Lower leg skin (tissue), 4 donors: ENCODE measurements around the gene S100A5. TPM values are rescaled to one million over a fixed set of nuclear protein-coding genes. Genes with fewer than 3 reads are reported as not detected.
"Not testable (repeated sequence)": the region's sequence is repeated elsewhere in the genome, so short reads cannot be mapped to it uniquely, and the experiment has no call there.

ENCODE experiments used
- DNase-seq, 2 donors: peaks; one replicate each; pipeline ENCODE4 v3.0.0-alpha.2; 2019; ENCODE audit warnings: low spot score in 2 of 2
- H3K4me3 ChIP-seq: fragments of 200-600 bp; sonication (generic); 2 replicates; pipeline ENCODE4 v1.5.1; 2017; ENCODE audit warnings: mild to moderate bottlenecking, low read depth; ENCODE audit not compliant: poor library complexity, severe bottlenecking
- CTCF ChIP-seq, 3 donors: fragments of 450-650 bp; IDR thresholded peaks; one replicate each; pipeline ENCODE4 v1.5.1; 2016; ENCODE audit warnings: antibody characterized with exemption in 3 of 3, mild to moderate bottlenecking in 3 of 3, moderate library complexity in 2 of 3
- POLR2A ChIP-seq, 2 donors: fragments of 450-650 bp; IDR thresholded peaks; one replicate each; pipeline ENCODE4 v1.6.1; 2016 to 2017; ENCODE audit warnings: antibody characterized with exemption in 2 of 2, mild to moderate bottlenecking in 1 of 2, moderate library complexity in 1 of 2
- WGBS, 2 donors: methylation state at CpG; one replicate each; pipeline ENCODE4 v1.1.5; 2018; 5-methylcytosine and 5-hydroxymethylcytosine counted together
- intact Hi-C: fragments of 100-400 bp; cut with DNase I; formaldehyde crosslinking; loops from one replicate; pipeline ENCODE4 v1.15.0; 2023; ENCODE audit warnings: low total_unique reads
- total RNA-seq, 4 donors: library from RNA; depleted of rRNA; stranded (reverse); fragments of >200 nt; gene quantifications; one replicate each; pipeline ENCODE4 v1.1.0, GENCODE V29; 2016

The S100A5 gene
- total RNA-seq, 4 donors from 2014 or later = not detected

GRCh38 chr1:153583976-153584375 is 43.2 kb upstream of the S100A5 start:
- intact Hi-C loops = no loop called here
- H3K4me3 ChIP-seq = no peak overlapping the region
- TF ChIP-seq CTCF (IDR thresholded peaks at IDR 0.05) (no peak), POLR2A (IDR thresholded peaks at IDR 0.05) (no peak)
- DNase-seq = no peak
- WGBS, 2 donors = 80 to 84% methylated on average over 2 of the region's 2 CpGs

- WGBS, 2 donors = 84 to 91% methylated on average over 3 of the region's 3 CpGs
- DNase-seq, intact Hi-C loops, H3K4me3 ChIP-seq: not testable (repeated sequence)
Observed at GRCh38 chr1:153583514-153583913, 42.8 kb upstream of the S100A5 start.

- H3K4me3 ChIP-seq, DNase-seq, intact Hi-C loops: not testable (repeated sequence)
- 95 to 96% methylated on average over 27 to 29 of the region's 34 CpGs for WGBS, 2 donors
Observed at GRCh38 chr1:153582836-153583235, 42.1 kb upstream of the S100A5 start.

- H3K4me3 ChIP-seq = no peak overlapping the region
- no peak for DNase-seq
- 77 to 89% methylated on average over 3 of the region's 3 CpGs for WGBS, 2 donors
- intact Hi-C loops = loop anchor here (10.0 kb wide), 2 partner anchors 86 to 176 kb away; no protein-coding TSS in a partner anchor
- TF ChIP-seq POLR2A (IDR thresholded peaks at IDR 0.05) (no peak), CTCF (IDR thresholded peaks at IDR 0.05) (no peak)
Observed at GRCh38 chr1:153578936-153579335, 38.2 kb upstream of the S100A5 start.

- DNase-seq = no peak
- TF ChIP-seq POLR2A (IDR thresholded peaks at IDR 0.05) (no peak), CTCF (IDR thresholded peaks at IDR 0.05) (no peak)
- H3K4me3 ChIP-seq = no peak overlapping the region
- intact Hi-C loops = loop anchor here (10.0 kb wide), 2 partner anchors 86 to 176 kb away; no protein-coding TSS in a partner anchor
Observed at GRCh38 chr1:153578490-153578889, 37.8 kb upstream of the S100A5 start.

GRCh38 chr1:153577624-153578051 is 36.9 kb upstream of the S100A5 start:
- intact Hi-C loops = loop anchor here (10.0 kb wide), 2 partner anchors 87 to 177 kb away; no protein-coding TSS in a partner anchor
- 24 to 35% methylated on average over 9 of the region's 9 CpGs for WGBS, 2 donors
- DNase-seq = no peak

More at GRCh38 chr1:153577624-153578051, 36.9 kb upstream of the S100A5 start:
- no peak for TF ChIP-seq CTCF (IDR thresholded peaks at IDR 0.05)
- TF ChIP-seq POLR2A (IDR thresholded peaks at IDR 0.05) = no peak
- no peak overlapping the region for H3K4me3 ChIP-seq
